Measurements from ENCODE around the gene ZNF780B. TPM values are rescaled to one million over a fixed set of nuclear protein-coding genes. Genes with fewer than 3 reads are reported as not detected.

Gene ZNF780B
- 2.1 and 3.1 TPM in 2 replicates for total RNA-seq

DNA sequence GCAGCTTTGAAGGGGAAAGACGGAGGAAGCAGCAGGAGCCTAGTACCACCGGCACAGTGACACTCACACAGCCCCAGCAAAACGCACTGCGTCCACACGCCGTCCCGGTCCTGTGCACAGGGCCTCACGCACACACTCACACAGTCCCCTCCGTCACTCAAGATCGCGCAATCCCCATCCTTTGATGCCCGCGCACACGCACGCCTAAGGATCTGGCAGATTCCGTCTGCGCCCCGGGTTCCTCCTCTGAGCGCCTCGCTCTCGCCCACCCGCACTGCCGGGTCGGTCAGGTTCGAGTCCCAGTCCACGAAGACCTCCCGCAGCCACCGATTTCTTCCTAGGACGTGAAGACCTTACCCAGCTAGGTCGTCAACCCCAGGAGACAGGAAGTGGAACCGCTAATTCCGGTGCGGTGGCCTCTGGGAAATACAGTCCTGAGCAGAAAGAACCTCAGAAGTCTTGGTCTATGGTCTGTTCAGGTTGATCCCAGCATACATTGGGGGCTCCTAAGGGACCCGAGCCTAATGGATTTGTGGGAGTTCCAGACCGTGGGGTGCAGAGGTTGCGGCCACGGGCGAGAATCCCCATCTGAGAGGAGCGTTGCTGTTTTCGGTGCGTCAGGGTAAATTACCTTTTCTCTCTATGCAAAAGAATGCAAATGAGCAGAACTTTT is at the start of gene ZNF780B:
Gene ZNF780B, minus strand, starts transcription at position 400 of the 673 bp plus-strand sequence. CDS start 5,899 bp downstream, outside the sequence.

DNA sequence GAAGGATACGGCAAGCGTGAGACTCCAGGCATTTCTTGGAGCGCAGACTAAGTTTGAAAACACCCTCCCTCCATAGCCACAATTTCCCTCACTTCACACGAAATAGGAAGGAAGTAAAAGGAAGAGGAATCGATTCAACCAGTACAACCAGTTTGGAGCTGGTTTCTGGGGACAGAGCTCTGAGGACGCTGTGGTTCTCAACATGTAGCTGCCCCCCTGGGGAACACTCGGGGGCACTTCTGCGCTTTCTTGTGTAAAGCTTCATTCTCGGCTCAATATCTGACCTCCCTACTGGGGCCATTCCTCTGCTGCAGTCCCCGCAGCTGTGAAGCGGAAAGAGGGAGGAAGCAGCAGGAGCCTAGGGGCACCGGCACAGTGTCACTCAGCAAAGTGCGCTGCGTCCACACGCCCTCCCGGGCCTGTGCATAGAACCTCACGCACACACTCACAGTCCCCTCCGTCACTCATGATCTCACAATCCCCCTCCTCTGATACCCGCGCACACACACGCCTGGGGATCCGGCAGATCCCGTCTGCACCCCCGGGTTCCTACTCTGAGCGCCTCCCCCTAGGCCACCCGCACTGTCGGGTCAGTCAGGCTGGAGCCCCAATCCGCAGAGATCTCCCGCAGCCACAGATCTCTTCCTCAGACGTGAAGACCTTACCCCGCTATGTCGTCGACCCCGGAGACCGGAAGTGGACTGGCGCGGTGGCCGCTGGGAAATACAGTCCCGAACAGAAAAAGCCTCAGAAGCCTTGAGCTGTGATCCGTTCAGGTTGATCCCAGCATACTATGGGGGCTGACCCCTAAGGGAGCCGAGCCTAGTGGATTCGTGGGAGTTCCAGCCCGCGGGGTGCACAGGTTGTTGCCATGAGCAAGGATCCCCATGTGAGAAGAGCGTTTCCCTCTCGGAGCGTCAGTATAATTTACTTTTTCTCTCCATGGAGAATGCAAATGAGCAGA is 34.5 kb upstream of the ZNF780B start, which contains the start of gene ZNF780A:
Gene ZNF780A, minus strand, starts transcription at position 703 of the 964 bp plus-strand sequence. CDS start 6,190 bp downstream, outside the sequence.

GRCh38 chr19:39996811-39997637 is 59.0 kb downstream of the ZNF780B start, which contains the start of gene ZNF546:
ZNF546 (plus strand) TSS chr19:39997060; CDS start chr19:39998327, 1,267 bp downstream.

Other genes starting within 250 kb of the ZNF780B start
- gene DYRK1B, start 222.1 kb downstream of the ZNF780B start, total RNA-seq, result 13.5 and 14.0 TPM in 2 replicates
- gene FBL, start 209.9 kb downstream of the ZNF780B start, total RNA-seq, result 215 and 226 TPM in 2 replicates
- gene FCGBP, start 121.6 kb downstream of the ZNF780B start, total RNA-seq, result 0.23 and 0.49 TPM in 2 replicates
- gene PSMC4, start 85.1 kb downstream of the ZNF780B start, total RNA-seq, result 111 and 129 TPM in 2 replicates
- gene ZNF546, start 59.2 kb downstream of the ZNF780B start, total RNA-seq, result 0.09 and 0.78 TPM in 2 replicates
- gene ZNF780A, start 34.7 kb upstream of the ZNF780B start, total RNA-seq, result 8.3 and 12.6 TPM in 2 replicates
- 6.0 and 8.5 TPM in 2 replicates for gene MAP3K10, start 135.2 kb upstream of the ZNF780B start, total RNA-seq
- not detected in 2 replicates for gene TTC9B, start 162.2 kb upstream of the ZNF780B start, total RNA-seq
- not detected in 2 replicates for gene CCNP, start 170.5 kb upstream of the ZNF780B start, total RNA-seq
- 51.4 and 75.7 TPM in 2 replicates for gene AKT2, start 229.1 kb upstream of the ZNF780B start, total RNA-seq